ENCODE results near the gene COL28A1.
"Not testable (repeated sequence)": the region's sequence is repeated elsewhere in the genome, so short reads cannot be mapped to it uniquely, and the experiment has no call there.

Gene COL28A1

DNA sequence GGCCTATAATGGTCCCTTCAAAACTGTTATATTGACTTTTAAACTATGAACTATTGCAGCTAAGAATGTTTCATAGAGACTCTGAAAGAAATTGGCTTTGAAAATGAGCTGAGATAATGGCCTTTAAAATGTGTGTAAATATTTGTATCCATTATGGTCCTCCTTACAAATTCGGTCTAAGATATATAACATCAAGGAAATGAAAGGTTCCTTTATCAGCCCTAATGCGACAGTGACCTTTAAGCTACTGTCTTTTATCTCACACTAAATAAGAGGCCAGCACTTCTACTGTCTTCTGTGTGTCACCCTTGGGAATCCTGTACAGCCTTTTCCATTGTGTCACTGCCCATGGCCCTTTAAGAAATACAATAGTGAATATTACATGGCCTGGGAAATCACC, 19.5 kb downstream of the COL28A1 start:
- no peak for DNase-seq

DNA sequence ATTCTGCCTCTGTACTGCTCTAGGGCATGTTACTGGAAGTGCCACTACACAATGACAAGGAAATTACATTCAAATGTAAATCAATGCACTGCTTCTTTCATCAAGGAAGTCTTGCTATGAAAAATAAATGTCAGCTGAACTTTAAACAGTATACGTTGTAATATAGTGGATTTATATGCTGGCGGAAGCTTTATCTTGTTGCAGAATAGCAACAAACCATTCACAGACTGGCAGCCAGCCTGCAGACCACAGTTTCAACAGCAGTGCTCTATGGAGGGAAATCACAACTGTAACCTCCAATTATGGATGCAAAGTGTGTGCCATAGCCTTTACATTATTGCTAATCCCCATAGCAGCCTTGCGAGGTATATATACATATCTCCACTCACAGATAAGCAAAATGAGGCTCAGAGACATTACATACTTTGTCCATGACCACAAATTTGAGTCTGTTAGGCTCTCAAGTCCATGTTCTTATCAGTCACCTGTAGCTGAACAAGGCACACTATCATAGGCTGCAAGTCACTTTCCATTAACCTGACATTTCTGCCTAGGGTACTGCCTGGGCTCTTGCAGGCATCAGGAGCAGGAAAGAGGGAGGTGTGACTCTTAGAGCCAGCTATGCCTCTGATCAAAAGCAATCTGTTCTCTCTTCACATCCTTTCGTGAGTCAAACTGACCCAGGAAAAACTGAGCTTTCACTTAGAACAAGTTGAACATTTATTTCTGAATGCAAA, 22.6 kb downstream of the COL28A1 start:
- no peak for DNase-seq

DNA sequence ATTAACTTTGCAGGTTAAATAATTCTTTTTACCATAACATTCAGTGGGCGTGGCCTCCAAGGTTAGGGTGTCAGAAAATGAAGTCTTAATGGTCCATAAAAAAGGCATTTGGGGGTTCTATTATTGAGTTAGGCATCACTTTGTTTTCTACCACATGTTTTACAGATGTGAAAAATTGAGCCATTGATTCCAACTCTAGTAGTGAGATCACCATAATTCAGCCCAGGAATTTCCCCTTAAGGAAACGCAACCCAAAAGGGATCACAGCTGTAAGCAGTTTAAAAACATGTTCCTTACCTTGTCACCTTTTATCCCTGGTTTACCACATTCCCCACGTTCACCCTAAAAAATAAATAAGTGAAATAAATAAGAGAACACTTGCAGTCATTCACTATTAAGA, 24.9 kb downstream of the COL28A1 start:
- no peak for DNase-seq

DNA sequence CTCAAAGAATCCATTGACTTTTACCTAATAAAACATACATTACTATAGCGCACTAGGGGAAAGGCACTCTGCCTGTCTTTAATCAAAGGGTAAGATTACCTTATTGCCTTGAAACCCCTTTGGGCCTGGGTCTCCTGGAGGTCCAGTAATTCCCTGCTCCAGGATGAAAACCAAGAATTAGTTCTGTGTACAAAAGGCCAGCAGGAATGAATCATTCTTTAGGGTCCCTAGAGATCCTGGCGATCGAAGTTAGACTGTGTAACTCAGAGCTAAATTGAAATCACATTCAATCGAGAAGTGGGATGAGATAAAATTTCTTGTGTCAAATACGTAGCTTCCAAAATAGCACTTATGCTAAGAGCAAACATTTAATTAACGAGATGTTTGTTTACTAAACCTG, 29.8 kb downstream of the COL28A1 start:
- no peak for DNase-seq

DNA sequence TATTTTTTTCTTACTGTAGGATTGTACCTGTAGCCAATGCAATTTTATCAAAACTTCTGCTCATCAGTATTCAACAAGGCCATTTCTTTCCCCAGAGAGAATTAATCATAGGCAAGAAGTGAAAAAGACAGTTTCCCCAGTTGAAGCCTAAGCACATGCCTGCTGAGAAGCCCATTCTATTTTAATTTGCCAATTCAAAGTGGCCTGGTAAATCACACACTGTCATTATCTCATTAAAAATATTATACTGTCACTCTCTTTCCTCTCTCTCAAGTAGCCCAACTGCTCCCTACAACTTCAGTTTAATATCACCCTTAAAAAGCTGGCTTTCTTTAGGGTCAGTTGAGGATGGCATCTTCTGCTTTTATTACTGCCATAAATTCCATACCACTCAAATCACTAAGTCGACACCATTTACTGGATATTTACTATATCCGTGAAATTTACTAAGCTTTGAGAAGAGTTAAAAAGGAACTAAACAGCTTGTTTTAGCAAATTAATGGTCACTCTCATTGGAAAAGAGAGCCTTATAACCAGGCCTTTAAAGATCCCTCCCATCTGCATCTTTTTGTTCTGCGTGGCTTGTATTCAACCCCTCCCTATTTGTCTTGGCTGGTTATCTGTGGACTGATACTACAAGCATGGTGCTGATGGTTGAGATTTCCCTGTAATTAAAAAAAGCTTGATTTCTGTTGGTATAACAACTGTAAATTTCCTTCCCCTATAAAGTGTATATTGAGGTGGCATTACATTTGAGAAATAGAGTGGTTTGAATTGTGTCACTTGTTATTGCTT, 30.6 kb downstream of the COL28A1 start:
- DNase-seq = no peak

DNA sequence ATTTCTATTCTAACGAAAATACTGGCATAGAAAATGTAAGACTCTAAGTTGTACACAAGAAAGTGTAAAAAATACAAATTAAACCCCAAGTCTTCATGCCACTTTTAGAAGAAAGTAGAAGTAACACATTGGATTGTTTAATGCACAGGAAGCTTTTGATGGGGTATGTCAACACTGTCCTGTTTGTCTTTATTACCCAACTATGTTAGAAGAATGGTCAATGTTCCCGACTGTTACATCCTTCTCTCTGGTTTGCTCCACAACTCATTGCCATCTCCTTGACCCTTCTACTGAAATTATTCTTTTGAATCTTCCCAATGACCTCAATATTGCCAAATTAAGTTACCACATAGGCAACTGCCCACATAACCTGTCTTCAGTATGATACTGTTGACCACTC, 35.8 kb downstream of the COL28A1 start:
- DNase-seq = no peak

DNA sequence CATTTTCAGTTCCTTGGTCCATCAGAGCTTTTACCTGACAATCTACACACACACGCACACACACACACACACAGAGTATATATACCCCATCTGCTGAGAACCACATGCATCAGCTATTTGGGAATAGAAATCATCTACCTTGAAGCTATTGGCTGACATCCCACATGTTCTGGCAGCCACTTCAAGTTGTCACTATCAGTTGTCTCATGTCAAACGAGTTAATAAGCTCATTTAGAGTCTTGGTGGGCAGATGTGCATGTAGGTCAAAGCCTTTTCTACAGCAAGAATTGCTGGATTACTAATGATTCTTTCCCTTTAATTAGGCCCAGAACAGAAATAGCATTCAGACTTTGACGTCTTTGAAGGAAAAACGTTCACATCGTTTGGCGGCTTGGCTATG, 36.8 kb downstream of the COL28A1 start:
- no peak for DNase-seq

DNA sequence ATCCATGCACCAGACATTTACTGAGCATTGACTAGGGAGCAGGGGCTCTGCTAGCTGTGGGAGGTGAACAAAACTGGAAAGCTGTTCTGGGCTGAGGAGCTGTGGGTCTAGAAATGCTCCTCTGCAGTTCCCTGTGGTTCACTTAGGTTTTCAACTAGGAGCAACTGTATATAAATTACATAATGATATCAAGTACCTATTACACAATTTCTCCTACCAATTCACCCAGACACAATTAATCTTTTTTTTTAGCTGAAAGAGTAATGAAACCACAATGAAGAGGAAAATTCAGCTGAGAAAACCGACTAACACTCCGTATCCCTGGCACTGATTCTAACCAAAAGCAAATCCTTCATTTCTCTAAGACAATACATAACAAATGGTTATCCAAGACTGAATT, 39.4 kb downstream of the COL28A1 start:
- no peak for DNase-seq

DNA sequence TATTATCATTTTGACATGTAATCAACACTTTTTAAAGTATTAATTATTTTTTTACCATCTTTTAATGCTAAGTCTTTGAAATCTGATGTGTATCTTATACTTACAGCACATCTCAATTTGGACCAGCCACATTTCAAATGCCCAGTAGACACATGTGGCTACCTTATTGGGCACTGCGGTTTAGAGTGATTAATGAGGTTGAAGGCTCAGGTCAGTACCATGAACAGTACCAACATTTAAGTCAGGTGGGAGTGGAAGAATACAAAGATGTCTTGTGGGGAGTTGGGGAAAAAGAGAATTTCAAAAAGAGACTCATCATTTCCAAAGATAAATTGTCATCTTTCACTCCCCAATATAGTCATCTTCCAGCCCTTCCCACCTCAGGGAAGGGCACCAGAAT, 40.5 kb downstream of the COL28A1 start:
- DNase-seq = no peak

DNA sequence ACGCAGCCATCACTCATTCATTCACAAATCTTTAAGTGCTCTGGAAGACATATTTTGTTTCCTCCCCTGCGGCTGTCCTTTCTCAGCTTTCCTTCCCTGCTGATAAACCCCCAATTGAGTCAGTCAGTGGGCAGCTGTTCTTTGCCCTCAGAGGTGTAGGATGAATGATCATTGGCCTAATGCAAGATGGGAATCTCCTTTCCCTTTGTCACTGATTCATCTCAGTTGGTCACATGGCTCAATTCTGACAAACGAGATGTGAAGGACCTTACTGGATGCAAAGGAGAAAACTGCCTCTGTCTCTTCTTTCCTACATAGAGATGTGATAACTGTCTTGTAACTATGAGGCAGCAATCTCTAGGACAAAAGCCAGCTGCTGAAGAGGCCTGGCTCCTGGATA, 44.6 kb downstream of the COL28A1 start:
- no peak for DNase-seq

DNA sequence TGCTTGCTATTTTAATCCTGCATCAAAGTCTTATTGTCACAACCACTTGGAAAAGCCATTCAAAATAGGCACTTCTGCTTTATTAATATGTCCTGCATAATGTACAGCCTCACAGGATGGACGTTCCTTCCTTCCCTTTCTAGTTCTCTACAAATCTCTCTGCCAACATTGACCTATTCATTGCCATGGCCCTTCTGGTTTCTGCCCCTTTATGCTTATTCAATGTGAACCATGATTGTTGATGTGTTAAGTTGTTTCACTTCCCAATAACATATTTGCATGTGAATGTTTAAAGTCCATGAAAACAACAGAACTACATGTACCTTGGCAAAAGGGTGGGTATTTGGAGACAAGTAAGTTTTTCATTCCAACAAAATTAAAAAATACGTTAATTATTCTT, 45.7 kb downstream of the COL28A1 start:
- DNase-seq = no peak

DNA sequence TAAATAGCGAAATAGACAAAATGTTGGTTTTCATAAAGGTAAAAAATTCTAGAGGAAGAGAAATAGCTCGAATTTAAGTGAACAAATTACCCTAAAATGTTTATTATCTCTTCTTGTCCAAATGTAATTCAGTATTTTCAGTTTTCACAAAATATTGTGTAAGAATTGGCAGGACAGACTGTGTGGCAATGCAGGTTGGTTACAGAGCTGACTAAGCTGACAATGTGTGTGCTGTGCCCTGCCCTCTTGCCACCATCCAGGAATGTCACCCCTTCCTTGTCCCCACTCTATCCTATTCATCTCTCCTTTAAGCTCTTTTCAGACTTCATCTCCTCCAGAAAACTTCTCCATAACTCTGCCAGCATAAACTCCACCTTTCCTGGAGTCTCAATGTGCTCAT, 46.1 kb downstream of the COL28A1 start:
- no peak for DNase-seq

DNA sequence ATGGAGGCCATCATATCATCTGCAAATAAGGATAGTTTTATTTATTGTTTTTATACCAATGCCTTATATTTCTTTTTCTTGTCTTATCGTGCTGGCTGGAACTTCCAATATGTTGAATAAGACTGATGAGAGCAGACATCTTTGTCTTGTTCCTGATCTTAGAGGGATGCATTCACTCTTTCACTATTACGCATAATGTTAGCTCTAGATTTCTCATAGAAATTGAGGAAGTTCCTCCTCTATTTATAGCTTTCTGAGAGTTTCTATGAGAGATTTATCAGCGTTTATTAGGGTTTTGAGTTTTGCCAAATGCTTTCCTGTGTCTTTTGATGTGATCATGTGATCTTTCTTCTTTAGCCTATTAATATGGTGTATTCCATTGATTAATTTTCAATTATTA, 49.3 kb downstream of the COL28A1 start:
- DNase-seq = no peak

DNA sequence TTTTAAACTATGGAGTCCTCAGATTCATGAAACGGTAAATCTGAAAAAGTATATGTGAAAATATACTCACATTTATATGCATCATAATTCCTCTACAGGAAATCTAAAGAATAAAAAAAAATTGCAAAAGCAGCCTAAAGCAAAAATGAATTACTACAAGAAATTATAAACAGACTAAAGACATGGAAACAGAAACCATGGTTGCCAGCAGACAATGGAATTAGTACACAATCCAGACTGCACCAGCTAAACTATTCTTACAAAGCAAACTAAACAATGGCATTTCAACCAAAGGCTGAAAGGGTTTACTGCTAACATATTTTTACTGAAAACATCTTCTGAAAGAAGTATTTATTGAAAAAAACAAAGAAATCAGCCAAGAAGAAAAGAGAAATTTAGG, 51.6 kb downstream of the COL28A1 start:
- no peak for DNase-seq

DNA sequence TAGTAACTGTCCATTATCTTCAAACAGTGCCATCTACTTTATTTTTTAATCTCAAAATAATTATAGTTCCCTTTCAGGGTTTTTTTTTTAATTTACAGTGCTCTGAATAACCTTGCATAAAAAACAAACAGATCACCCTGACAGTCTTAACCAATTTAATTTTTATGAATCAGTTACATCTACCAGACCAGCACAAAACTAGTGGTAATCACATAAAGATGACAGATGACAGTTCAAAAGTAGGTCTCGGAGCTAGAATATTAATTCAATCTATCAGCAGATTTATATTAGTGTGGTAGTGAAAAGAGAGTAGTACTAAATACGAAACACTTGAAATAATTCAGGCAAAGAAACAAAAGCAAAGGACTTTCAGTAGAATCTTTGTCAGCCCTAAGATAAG, 53.9 kb downstream of the COL28A1 start:
- no peak for DNase-seq

DNA sequence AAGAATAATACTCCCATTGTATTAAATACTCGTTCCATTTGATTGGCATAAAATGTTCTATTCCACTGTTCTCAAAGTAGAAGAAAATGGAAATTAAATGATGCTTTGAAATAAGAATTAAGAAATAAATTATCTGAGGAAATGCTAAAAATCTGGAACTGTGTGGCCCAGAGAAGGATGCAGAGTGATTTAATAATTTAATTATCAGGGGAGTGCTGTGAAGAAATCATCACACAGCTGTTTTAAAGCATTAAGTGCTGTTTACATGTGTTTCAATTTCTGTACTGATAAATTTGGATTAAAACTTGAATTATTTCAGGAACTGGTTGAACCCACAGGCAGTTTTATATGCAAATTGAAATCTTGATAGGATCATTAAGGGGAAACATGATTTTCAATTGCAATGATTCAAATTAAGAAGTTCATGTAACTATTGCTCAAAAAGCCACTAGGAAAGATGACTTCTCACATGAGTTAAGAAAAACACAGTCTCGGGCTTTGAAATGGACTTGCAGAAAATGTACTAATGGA, 56.3 kb downstream of the COL28A1 start:
- no peak for DNase-seq

DNA sequence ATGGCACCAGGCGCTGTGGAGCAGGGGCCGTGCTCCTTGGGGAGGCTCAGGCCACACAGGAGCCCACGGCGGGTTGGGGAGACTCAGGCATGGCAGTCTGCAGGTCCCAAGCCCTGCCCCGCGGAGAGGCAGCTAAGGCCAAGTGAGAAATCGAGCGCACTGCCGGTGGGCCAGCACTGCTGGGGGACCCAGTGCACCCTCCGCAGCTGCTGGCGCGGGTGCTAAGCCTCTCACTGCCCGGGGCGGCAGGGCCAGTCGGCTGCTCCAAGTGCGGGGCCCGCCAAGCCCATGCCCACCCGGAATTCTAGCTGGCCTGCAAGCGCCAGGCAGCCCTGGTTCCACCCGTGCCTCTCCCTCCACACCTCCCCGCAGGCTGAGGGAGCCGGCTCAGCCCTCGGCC, 57.1 kb downstream of the COL28A1 start:
- no peak for DNase-seq

DNA sequence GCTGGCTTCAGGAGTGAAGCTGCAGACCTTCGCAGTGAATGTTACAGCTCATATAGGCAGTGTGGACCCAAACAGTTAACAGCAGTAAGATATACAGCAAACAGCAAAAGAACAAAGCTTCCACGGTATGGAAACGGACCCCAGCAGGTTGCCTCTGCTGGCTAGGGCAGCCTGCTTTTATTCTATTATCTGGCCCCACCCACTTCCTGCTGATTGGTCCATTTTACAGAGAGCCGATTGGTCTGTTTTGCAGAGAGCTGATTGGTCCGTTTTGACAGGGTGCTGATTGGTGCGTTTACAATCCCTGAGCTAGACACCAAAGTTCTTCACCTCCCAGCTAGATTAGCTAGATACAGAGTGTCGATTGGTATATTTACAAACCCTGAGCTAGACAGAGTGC, 58.0 kb downstream of the COL28A1 start:
- DNase-seq = not testable (repeated sequence)

DNA sequence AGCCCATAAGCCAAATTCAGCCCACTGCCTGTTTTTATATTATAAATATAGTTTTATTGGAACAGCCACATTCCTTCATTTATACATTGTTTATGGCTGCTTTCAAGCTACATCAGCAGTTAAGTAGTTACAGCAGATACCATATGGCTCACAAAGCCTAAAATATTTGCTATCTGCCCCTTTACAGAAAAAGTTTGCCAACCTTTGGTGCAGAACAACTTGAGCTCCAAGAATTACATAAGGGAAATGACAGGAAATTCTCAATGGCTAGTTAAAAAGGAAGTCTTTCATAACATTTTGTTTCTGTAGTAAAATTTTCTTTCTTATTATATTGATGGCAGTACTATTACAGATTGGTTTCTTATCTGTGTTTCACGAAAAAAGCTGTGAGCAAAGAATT, 59.3 kb downstream of the COL28A1 start:
- DNase-seq = no peak

DNA sequence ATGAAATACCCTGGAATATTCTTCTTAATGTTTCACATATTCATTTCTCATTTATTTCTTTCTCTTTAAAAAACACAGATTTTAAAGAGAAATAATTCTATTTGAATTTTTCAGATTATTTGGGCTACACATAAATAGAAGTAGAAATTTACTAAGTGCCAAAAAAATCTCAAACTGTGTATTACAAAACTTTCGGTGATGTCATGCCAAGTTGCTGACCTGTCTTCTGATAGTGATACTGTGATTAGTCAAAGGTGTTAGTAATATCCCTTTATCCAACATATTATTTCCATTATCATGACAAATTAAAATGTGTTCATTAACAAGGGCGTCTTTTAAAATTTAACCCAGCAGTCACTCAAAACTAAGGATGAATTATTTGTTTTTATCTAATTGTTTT, 60.1 kb downstream of the COL28A1 start:
- no peak for DNase-seq

DNA sequence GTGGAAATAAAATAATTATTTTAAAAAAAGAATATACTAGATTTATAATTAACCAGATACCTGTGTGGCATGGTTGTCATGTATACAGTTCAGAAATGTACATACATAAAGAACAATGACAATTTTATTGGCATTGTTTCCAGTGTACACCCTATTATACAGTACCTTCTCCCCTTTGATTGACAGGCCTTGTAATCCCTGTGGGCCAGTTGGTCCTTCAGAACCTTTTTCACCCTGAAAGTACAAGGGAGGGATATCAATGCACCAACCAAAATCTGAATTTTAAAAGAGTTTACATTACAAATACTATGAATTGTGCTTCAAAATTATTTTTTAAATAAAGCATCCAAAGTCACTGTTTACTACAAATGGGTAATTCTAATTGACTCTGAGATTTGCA, 61.2 kb downstream of the COL28A1 start:
- DNase-seq = no peak

DNA sequence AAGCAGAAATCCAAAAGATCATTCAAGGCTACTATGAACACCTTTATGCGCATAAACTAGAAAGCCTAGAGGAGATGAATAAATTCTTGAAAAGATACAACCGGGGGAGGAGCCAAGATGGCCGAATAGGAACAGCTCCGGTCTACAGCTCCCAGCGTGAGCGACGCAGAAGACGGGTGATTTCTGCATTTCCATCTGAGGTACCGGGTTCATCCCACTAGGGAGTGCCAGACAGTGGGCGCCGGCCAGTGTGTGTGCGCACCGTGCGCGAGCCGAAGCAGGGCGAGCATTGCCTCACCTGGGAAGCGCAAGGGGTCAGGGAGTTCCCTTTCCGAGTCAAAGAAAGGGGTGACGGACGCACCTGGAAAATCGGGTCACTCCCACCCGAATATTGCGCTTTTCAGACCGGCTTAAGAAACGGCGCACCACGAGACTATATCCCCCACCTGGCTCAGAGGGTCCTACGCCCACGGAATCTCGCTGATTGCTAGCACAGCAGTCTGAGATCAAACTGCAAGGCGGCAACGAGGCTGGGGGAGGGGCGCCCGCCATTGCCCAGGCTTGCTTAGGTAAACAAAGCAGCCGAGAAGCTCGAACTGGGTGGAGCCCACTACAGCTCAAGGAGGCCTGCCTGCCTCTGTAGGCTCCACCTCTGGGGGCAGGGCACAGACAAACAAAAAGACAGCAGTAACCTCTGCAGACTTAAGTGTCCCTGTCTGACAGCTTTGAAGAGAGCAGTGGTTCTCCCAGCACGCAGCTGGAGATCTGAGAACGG, 70.5 kb downstream of the COL28A1 start:
- DNase-seq = not testable (repeated sequence)

DNA sequence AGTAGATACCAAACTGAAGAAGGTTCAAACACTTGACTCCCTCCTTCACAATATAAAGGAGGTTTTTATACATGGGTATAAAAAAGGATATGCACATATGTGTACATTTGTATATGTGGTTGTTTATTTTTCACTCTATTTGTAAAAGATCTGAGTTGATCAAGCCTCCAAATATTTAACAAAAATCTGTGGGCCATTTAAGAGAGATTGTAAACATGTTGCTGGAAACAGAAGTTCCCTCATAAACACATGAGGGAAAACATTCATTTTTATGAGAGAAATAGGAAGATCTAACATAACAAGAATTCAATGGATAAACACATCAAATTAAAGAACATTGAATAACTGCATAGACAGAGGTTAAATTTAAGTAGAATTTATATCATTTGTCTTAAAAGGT, 81.7 kb downstream of the COL28A1 start:
- no peak for DNase-seq

DNA sequence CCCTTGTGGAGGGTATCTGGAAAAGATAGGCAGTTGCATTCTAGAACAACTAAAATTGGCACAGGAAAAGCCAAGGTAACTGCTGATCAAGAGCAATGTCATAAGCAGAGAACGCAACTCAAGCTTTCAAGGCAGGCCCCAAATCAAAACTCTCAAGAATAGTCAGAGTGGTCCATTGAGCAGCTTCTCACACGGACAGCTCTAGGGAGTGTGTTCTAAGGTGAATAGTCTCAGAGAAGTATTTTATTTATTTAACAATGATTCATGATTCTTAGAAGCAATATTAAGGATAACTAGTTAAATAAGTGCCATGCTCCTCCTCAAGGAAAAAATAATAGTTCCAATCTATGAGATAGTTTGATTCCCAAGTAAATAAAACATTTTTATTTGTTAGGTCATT, 83.0 kb downstream of the COL28A1 start:
- DNase-seq = no peak
